Uterus (tissue), 4 donors: Measurements from ENCODE around the gene ARHGAP10. TPM values are rescaled to one million over a fixed set of nuclear protein-coding genes. Genes with fewer than 3 reads are reported as not detected.
"Not testable (repeated sequence)": the region's sequence is repeated elsewhere in the genome, so short reads cannot be mapped to it uniquely, and the experiment has no call there.

Experiments
- DNase-seq, 2 donors: peaks; one replicate each; pipeline ENCODE4 v3.0.0-alpha.2; 2019 to 2020
- H3K27ac ChIP-seq, 2 donors: fragments of 200-600 bp; sonication (generic); 1 replicate in 1 of 2; 2 replicates in 1 of 2; pipeline ENCODE4 v1.5.1; 2016 to 2018
- H3K27me3 ChIP-seq, 2 donors: fragments of 200-600 bp; sonication (generic); one replicate each; pipeline ENCODE4 v1.5.1; 2018 to 2019; ENCODE audit warnings: control low read depth in 1 of 2
- H3K36me3 ChIP-seq, 2 donors: fragments of 200-600 bp; sonication (generic); one replicate each; pipeline ENCODE4 v1.5.1; 2019; ENCODE audit warnings: control low read depth in 1 of 2
- H3K4me1 ChIP-seq, 2 donors: fragments of 200-600 bp; sonication (generic); one replicate each; pipeline ENCODE4 v1.5.1; 2018 to 2019; ENCODE audit warnings: control low read depth in 1 of 2
- H3K4me3 ChIP-seq, 2 donors: fragments of 200-600 bp; sonication (generic); 1 replicate in 1 of 2; 2 replicates in 1 of 2; pipeline ENCODE4 v1.5.1; 2018 to 2019; ENCODE audit warnings: mild to moderate bottlenecking in 1 of 2
- H3K9me3 ChIP-seq, 2 donors: fragments of 200-600 bp; sonication (generic); one replicate each; pipeline ENCODE4 v1.5.1; 2019; ENCODE audit warnings: control low read depth in 1 of 2
- POLR2A ChIP-seq, 2 donors: fragments of 450-650 bp; IDR thresholded peaks; one replicate each; pipeline ENCODE4 v1.6.1; 2016; ENCODE audit warnings: antibody characterized with exemption in 2 of 2, mild to moderate bottlenecking in 1 of 2, moderate library complexity in 1 of 2
- intact Hi-C: fragments of 100-400 bp; cut with DNase I; formaldehyde crosslinking; loops from one replicate; pipeline ENCODE4 v1.15.1; 2023; ENCODE audit warnings: low total_unique reads
- total RNA-seq, 4 donors: library from RNA; depleted of rRNA in 3 of 4; stranded (reverse); fragments of >200 nt in 3 of 4; gene quantifications; one replicate each; pipeline versions ENCODE4 v1.1.0 to v1.2.4, GENCODE V29; 2014 to 2023
- TF ChIP-seq, protein P1 (sequence below), 4 experiments: fragments of 200-600 bp in 2 of 4; fragments of 450-650 bp in 2 of 4; sonication (generic) in 2 of 4; IDR thresholded peaks; one replicate each; pipeline ENCODE4 v1.5.1; 2016 to 2019; ENCODE audit warnings: antibody characterized with exemption in 4 of 4, mild to moderate bottlenecking in 2 of 4, moderate library complexity in 1 of 4
- donor health status: DM: yes; HTN: yes; CAD: no.

The ARHGAP10 gene
- total RNA-seq, 4 donors from 2014 or later, result 25.1 to 94.4 (median 54.4) TPM

DNA sequence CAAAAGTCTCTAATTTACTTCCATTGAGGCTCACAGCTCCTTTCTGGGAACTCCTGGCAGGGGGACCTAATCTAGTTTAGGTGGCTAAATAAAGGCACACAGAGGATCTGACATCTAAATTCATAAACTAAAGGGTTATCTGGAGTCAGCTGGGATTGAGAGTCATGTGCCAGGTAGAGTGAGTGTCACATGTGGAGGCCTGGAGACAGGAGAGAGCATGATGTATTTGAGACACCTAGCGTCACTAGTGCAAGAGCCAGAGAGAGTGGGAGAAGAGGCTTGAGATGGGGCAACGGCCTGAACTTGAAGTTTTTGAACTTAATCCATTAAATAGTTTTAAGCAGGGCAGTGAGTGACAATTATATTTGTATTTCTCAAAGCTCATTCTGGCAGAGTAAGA lies 152.6 kb downstream of the ARHGAP10 start:
- Histone ChIP-seq H3K4me3 (no peak overlapping the region), H3K9me3 (no peaks in the 10 kb centered on the region), H3K36me3 (no peaks in the 10 kb centered on the region), H3K4me1 (no peaks in the 10 kb centered on the region), H3K27ac (no peak overlapping the region), H3K27me3 (no peaks in the 10 kb centered on the region)
- TF ChIP-seq, protein P1, sequence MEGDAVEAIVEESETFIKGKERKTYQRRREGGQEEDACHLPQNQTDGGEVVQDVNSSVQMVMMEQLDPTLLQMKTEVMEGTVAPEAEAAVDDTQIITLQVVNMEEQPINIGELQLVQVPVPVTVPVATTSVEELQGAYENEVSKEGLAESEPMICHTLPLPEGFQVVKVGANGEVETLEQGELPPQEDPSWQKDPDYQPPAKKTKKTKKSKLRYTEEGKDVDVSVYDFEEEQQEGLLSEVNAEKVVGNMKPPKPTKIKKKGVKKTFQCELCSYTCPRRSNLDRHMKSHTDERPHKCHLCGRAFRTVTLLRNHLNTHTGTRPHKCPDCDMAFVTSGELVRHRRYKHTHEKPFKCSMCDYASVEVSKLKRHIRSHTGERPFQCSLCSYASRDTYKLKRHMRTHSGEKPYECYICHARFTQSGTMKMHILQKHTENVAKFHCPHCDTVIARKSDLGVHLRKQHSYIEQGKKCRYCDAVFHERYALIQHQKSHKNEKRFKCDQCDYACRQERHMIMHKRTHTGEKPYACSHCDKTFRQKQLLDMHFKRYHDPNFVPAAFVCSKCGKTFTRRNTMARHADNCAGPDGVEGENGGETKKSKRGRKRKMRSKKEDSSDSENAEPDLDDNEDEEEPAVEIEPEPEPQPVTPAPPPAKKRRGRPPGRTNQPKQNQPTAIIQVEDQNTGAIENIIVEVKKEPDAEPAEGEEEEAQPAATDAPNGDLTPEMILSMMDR (IDR thresholded peaks at IDR 0.05), result no peak
- TF ChIP-seq POLR2A (IDR thresholded peaks at IDR 0.05), result no peak
- no peak for DNase-seq
- intact Hi-C loops, result no loop called here

DNA sequence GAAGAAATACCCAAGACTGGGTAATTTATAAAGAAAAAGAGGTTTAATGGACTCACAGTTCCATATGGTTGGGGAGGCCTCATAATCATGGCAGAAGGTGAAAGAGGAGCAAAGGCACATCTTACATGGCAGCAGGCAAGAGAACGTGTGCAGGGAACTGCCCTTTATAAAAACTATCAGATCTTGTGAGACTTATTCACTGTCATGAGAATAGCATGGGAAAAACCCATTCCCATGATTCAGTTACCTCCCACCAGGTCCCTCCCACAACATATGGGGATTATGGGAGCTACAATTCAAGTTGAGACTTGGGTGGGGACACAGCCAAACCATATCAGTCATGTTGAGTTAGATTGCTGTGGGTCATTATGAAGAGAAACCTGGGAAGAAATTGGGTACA lies 153.3 kb downstream of the ARHGAP10 start:
- H3K4me1 ChIP-seq, H3K9me3 ChIP-seq, H3K36me3 ChIP-seq, DNase-seq, intact Hi-C loops, H3K27ac ChIP-seq, H3K27me3 ChIP-seq, H3K4me3 ChIP-seq: not testable (repeated sequence)

DNA sequence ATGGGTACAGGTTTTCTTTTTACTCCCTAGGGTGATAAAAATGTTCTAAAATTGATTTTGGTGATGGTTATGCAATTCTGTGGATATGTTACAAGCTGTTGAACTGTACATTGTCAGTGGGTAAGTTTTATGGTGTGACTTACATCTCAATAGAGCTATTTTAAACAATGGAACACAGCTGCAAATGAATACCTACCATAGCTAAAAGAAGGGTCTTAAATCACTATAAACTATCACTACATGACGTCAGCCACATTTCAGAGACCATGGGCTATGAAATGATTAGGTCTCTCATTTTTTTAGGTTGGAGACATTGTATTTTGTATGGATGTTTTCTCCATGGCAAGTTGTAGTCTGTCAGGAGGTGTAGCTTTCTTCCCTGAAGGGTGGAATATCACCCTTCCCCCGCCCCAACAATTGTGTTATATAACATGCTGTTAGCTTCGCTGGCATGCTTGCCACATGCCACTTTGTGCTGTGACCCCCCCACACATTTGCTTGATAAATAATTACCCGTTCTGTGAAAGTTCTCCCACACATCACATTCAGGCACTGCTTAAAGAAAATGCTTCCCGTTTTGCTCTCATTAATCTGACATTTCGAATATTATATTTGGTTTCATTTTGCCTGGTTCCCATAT lies 159.7 kb downstream of the ARHGAP10 start:
- H3K27ac ChIP-seq, result no peak overlapping the region
- no peaks in the 10 kb centered on the region for H3K4me1 ChIP-seq
- intact Hi-C loops, result no loop called here
- TF ChIP-seq, protein P1 (IDR thresholded peaks at IDR 0.05), result no peak
- H3K4me3 ChIP-seq, result no peak overlapping the region
- H3K27me3 ChIP-seq, result no peaks in the 10 kb centered on the region
- DNase-seq, result no peak
- no peaks in the 10 kb centered on the region for H3K9me3 ChIP-seq
- no peaks in the 10 kb centered on the region for H3K36me3 ChIP-seq

DNA sequence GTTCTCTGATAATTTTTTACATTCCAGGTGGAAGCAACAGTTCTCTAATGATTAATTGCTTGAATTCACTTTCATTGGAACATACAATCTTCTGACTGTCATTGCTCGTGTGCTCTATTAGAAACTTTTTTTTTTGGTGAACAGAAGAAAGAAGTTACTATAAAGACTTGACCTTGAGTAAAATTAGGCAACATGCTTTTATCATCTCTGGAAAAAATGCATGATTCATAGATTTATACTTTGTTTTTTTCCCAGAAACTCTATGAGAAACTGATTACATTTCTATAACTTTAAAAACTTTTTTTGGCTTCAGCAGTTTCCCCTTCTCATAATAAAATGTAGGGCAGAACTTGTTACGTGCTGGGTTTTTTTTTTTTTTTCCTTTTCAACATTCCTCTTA lies 167.6 kb downstream of the ARHGAP10 start:
- no peak for DNase-seq
- intact Hi-C loops, result no loop called here
- Histone ChIP-seq H3K4me3 (no peak overlapping the region), H3K9me3 (peaks cover 0 to 6% of the 10 kb centered on the region in 2 donors), H3K4me1 (no peaks in the 10 kb centered on the region), H3K36me3 (no peaks in the 10 kb centered on the region), H3K27me3 (no peaks in the 10 kb centered on the region), H3K27ac (no peak overlapping the region)
- TF ChIP-seq POLR2A (IDR thresholded peaks at IDR 0.05), result no peak
- TF ChIP-seq, protein P1 (IDR thresholded peaks at IDR 0.05), result no peak

DNA sequence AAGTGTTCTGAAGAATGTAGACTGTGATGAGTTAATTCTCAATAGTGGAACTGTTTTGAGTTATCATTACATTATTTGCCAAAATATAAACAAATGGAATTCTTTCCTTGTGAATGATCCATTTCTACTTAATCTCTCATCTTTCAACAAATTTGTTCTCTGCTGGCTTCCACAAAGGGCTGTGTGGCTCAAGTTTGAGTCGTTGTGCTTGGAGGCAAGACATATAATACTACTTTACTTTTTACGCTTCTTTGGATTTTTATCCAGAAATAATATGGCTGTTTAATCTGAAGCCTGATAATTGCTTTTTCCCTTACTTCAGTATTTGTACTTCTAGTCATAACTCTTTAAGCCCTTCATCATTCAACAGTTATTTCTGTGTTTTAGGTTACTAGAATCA lies 169.5 kb downstream of the ARHGAP10 start:
- Histone ChIP-seq H3K27ac (no peak overlapping the region), H3K4me3 (no peak overlapping the region), H3K9me3 (peaks cover 0 to 6% of the 10 kb centered on the region in 2 donors), H3K27me3 (no peaks in the 10 kb centered on the region), H3K4me1 (no peaks in the 10 kb centered on the region), H3K36me3 (no peaks in the 10 kb centered on the region)
- intact Hi-C loops, result no loop called here
- TF ChIP-seq, protein P1 (IDR thresholded peaks at IDR 0.05), result no peak
- no peak for TF ChIP-seq POLR2A (IDR thresholded peaks at IDR 0.05)
- no peak for DNase-seq

DNA sequence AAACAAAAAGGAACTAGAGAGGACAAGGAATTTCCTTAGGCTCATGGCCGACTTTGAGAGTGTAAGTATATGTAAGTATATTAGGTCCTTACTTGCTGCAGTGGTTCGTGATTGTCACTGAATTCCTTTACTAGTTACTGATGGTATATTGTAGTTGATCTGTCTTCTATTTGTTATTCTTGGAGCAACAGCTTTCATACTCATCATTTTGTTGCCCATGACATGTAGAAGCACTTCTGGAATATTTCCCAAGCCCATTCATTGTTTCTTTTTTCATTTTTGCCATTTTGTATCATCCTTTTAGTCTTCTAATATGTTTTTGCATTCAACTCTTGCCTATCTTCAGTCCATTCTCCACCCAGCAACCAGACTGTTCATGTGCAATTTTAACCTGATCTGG lies 170.0 kb downstream of the ARHGAP10 start:
- no peak overlapping the region for H3K27ac ChIP-seq
- DNase-seq, result no peak
- intact Hi-C loops, result no loop called here
- H3K27me3 ChIP-seq, result no peaks in the 10 kb centered on the region
- TF ChIP-seq POLR2A (IDR thresholded peaks at IDR 0.05), result no peak
- TF ChIP-seq, protein P1 (IDR thresholded peaks at IDR 0.05), result no peak
- H3K4me1 ChIP-seq, result no peaks in the 10 kb centered on the region
- H3K36me3 ChIP-seq, result no peaks in the 10 kb centered on the region
- peaks cover 0 to 6% of the 10 kb centered on the region in 2 donors for H3K9me3 ChIP-seq
- H3K4me3 ChIP-seq, result no peak overlapping the region
